ENCODE data around the gene CNTRL.
"Not testable (repeated sequence)": the region's sequence is repeated elsewhere in the genome, so short reads cannot be mapped to it uniquely, and the experiment has no call there.

CNTRL gene

GRCh38 chr9:121074370-121075250 is at the start of gene CNTRL:
Gene CNTRL (plus strand): TSS chr9:121074955. CDS start chr9:121088327, 13,372 bp downstream.
- DNase-seq, result peak; percentile 75

GRCh38 chr9:121026260-121026691 is 48.5 kb upstream of the CNTRL start:
- no peak for DNase-seq

GRCh38 chr9:121026768-121027167 is 48.0 kb upstream of the CNTRL start:
- DNase-seq, result no peak

GRCh38 chr9:121028285-121028684 is 46.5 kb upstream of the CNTRL start:
- DNase-seq, result not testable (repeated sequence)

GRCh38 chr9:121029469-121029868 is 45.3 kb upstream of the CNTRL start:
- DNase-seq, result no peak

- DNase-seq, result no peak
Observed at GRCh38 chr9:121034529-121034928, 40.2 kb upstream of the CNTRL start.

GRCh38 chr9:121035717-121036116 is 39.0 kb upstream of the CNTRL start:
- DNase-seq, result not testable (repeated sequence)

GRCh38 chr9:121038362-121038761 is 36.4 kb upstream of the CNTRL start:
- DNase-seq, result no peak

- no peak for DNase-seq
Observed at GRCh38 chr9:121038804-121039203, 36.0 kb upstream of the CNTRL start.

GRCh38 chr9:121048175-121048574 is 26.6 kb upstream of the CNTRL start:
- DNase-seq, result no peak

GRCh38 chr9:121048618-121049017 is 26.1 kb upstream of the CNTRL start:
- no peak for DNase-seq

- DNase-seq, result no peak
Observed at GRCh38 chr9:121050128-121050988, 24.4 kb upstream of the CNTRL start, which contains the start of gene C5. Gene C5 (minus strand): TSS chr9:121050275. CDS start chr9:121050246, 29 bp downstream.

- no peak for DNase-seq
Observed at GRCh38 chr9:121053544-121053943, 21.2 kb upstream of the CNTRL start.

- no peak for DNase-seq
Observed at GRCh38 chr9:121055642-121056143, 19.1 kb upstream of the CNTRL start.

GRCh38 chr9:121057821-121058220 is 16.9 kb upstream of the CNTRL start:
- no peak for DNase-seq

- DNase-seq, result no peak
Observed at GRCh38 chr9:121059513-121059912, 15.2 kb upstream of the CNTRL start.

GRCh38 chr9:121059998-121060636 is 14.6 kb upstream of the CNTRL start:
- peak; percentile 22 for DNase-seq

GRCh38 chr9:121066850-121067249 is 7.9 kb upstream of the CNTRL start:
- DNase-seq, result no peak

- DNase-seq, result no peak
Observed at GRCh38 chr9:121067640-121068039, 7.1 kb upstream of the CNTRL start.

- DNase-seq, result no peak
Observed at GRCh38 chr9:121069396-121069795, 5.4 kb upstream of the CNTRL start.

- DNase-seq, result no peak
Observed at GRCh38 chr9:121071370-121071755, 3.4 kb upstream of the CNTRL start.

- no peak for DNase-seq
Observed at GRCh38 chr9:121071756-121072421, 2.9 kb upstream of the CNTRL start.
